K562 (cell line): Measurements from ENCODE around the gene DGAT2. TPM values are rescaled to one million over a fixed set of nuclear protein-coding genes. Genes with fewer than 3 reads are reported as not detected.

Experiments
- ATAC-seq: fragments of 200-7000 bp; cut with Tn5 transposase; 3 replicates; pipeline ENCODE4 v1.9.1; 2020; ENCODE audit warnings: moderate library complexity
- BruUV-seq: library from RNA; stranded (reverse); fragments of 400-500 nt; replicated peaks from 2 replicates; lab custom pipeline; 2021; lab: Mats Ljungman, UMichigan
- CTCF ChIA-PET: fragments of 300-600 bp; formaldehyde crosslinking; extraction: SDS; loops from one replicate; lab custom pipeline; 2021; ENCODE audit warnings: low intra/inter-chr PET ratio; lab: Yijun Ruan, JAX
- POLR2A ChIA-PET: fragments of 300-600, 350-650 bp; sonication (Branson Sonifier 250); formaldehyde crosslinking; extraction: SDS; loops from one replicate; lab custom pipeline; 2021; ENCODE audit warnings: antibody characterized with exemption, inconsistent platforms; lab: Yijun Ruan, JAX
- DNase-seq, 4 experiments: peaks; one replicate each; pipeline versions ENCODE4 v3.0.0 to v3.0.0-alpha.2; 2011 to 2018; ENCODE audit warnings: low spot score in 3 of 4, mixed read lengths in 3 of 4; ENCODE audit errors: extremely low read depth in 1 of 4
- FAIRE-seq: peaks from 2 replicates; lab custom pipeline; 2011; peaks lifted over from hg19 to GRCh38; lab: Jason Lieb, UNC
- H2AFZ ChIP-seq: 2 replicates; pipeline ENCODE4 v1.6.0; 2011; ENCODE audit warnings: low read depth, low read length, control low read depth, inconsistent platforms
- H3K27ac ChIP-seq: fragments of 200-600 bp; 3 replicates; pipeline ENCODE4 v1.8.0; 2011; ENCODE audit warnings: low read depth, mild to moderate bottlenecking, control low read depth, inconsistent platforms, low read length, moderate library complexity, mixed read lengths; ENCODE audit errors: extremely low read depth
- H3K27me3 ChIP-seq, 2 experiments: fragments of 300-600 bp in 1 of 2; 2 replicates in 1 of 2; 3 replicates in 1 of 2; pipeline versions ENCODE4 v1.6.0 to v1.8.0; 2011; ENCODE audit warnings: inconsistent platforms in 2 of 2, low read length in 2 of 2, mild to moderate bottlenecking in 1 of 2, mixed read lengths in 1 of 2, moderate library complexity in 1 of 2; ENCODE audit not compliant: control insufficient read depth in 2 of 2, insufficient read depth in 2 of 2
- H3K36me3 ChIP-seq: fragments of 300-600 bp; 3 replicates; pipeline ENCODE4 v1.8.0; 2011; ENCODE audit warnings: mild to moderate bottlenecking, low read length, inconsistent platforms; ENCODE audit not compliant: control insufficient read depth, insufficient read depth
- H3K4me1 ChIP-seq, 2 experiments: fragments of 200-600 bp in 1 of 2; replicated peaks in 1 of 2; 2 replicates in 1 of 2; 3 replicates in 1 of 2; pipeline versions ENCODE4 v1.5.1 to v1.8.0; 2011; ENCODE audit warnings: inconsistent platforms in 2 of 2, low read length in 2 of 2, mild to moderate bottlenecking in 1 of 2, mixed read lengths in 1 of 2, moderate library complexity in 1 of 2; ENCODE audit not compliant: control insufficient read depth in 2 of 2, insufficient read depth in 2 of 2
- H3K4me2 ChIP-seq: 2 replicates; pipeline ENCODE4 v1.6.1; 2011; ENCODE audit warnings: low read length, control low read depth, inconsistent platforms, mixed read lengths; ENCODE audit not compliant: insufficient read depth
- H3K4me3 ChIP-seq: fragments of 200-600 bp; sonication (generic), shearing (Covaris generic); 2 replicates; pipeline ENCODE4 v1.5.1; 2016; ENCODE audit warnings: control low read depth, inconsistent platforms
- H3K79me2 ChIP-seq: fragments of 200-600 bp; 3 replicates; pipeline ENCODE4 v1.8.0; 2011; ENCODE audit warnings: low read length, inconsistent platforms; ENCODE audit not compliant: control insufficient read depth, insufficient read depth
- H3K9ac ChIP-seq, 2 experiments: 2 replicates each; pipeline versions ENCODE4 v1.6.0 to v1.6.1; 2011; ENCODE audit warnings: low read depth in 2 of 2, low read length in 2 of 2, control low read depth in 1 of 2, inconsistent platforms in 1 of 2, mild to moderate bottlenecking in 1 of 2, mixed read lengths in 1 of 2; ENCODE audit not compliant: insufficient read depth in 1 of 2
- H3K9me1 ChIP-seq: one replicate; pipeline ENCODE4 v1.6.0; 2011; ENCODE audit warnings: inconsistent platforms, mild to moderate bottlenecking, low read length, moderate library complexity; ENCODE audit not compliant: control insufficient read depth, insufficient read depth
- H3K9me3 ChIP-seq: replicated peaks from 2 replicates; pipeline ENCODE4 v1.5.1; 2011; ENCODE audit warnings: low read depth, low read length, inconsistent platforms; ENCODE audit not compliant: control insufficient read depth, insufficient read depth
- H4K20me1 ChIP-seq: replicated peaks from 2 replicates; pipeline ENCODE4 v1.6.1; 2011; ENCODE audit warnings: low read length, inconsistent platforms, mixed read lengths; ENCODE audit not compliant: control insufficient read depth, insufficient read depth
- ELF4 ChIP-seq: fragments of 450-650 bp; formaldehyde crosslinking; IDR thresholded peaks from 2 replicates; pipeline ENCODE4 v1.4.0; 2022; ENCODE audit warnings: missing genetic modification characterization
- GTF3C2 ChIP-seq: IDR thresholded peaks from 3 replicates; pipeline ENCODE4 v1.6.1; 2011; ENCODE audit warnings: borderline replicate concordance, mild to moderate bottlenecking, moderate library complexity; ENCODE audit not compliant: insufficient read length; ENCODE audit errors: extremely low read depth
- KAT7 ChIP-seq: sonication (generic); formaldehyde crosslinking; IDR thresholded peaks from 2 replicates; pipeline ENCODE4 v1.8.0; 2022; ENCODE audit warnings: missing genetic modification reagents, mild to moderate bottlenecking, borderline replicate concordance
- LCOR ChIP-seq: sonication (generic); formaldehyde crosslinking; IDR thresholded peaks from 2 replicates; pipeline ENCODE4 v1.8.0; 2022; ENCODE audit warnings: mild to moderate bottlenecking, missing genetic modification reagents
- NR2F6 ChIP-seq: fragments of 450-650 bp; formaldehyde crosslinking; IDR thresholded peaks from 2 replicates; pipeline ENCODE4 v1.4.0; 2020; ENCODE audit warnings: mild to moderate bottlenecking
- PBX2 ChIP-seq, 2 experiments: IDR thresholded peaks in 1 of 2; conservative IDR thresholded peaks in 1 of 2; 2 replicates each; pipeline ENCODE4 v1.6.1; 2016; ENCODE audit warnings: low read depth in 2 of 2, mild to moderate bottlenecking in 1 of 2, missing compliant biosample characterization in 1 of 2, missing genetic modification characterization in 1 of 2, moderate library complexity in 1 of 2
- SNRNP70 ChIP-seq: fragments of 200-400 bp; formaldehyde crosslinking; optimal IDR thresholded peaks from 2 replicates; pipeline ENCODE3; 2017; ENCODE audit warnings: low read depth, low read length
- SOX6 ChIP-seq: fragments of 450-650 bp; IDR thresholded peaks from 2 replicates; pipeline ENCODE4 v1.6.1; 2014; ENCODE audit warnings: mild to moderate bottlenecking
- VEZF1 ChIP-seq: fragments of 200-800 bp; sonication (Bioruptor generic); IDR thresholded peaks from 2 replicates; pipeline ENCODE4 v1.6.1; 2017; ENCODE audit warnings: missing genetic modification characterization, missing compliant biosample characterization
- ZNF140 ChIP-seq: fragments of 250-450 bp; sonication (Bioruptor Pico); IDR thresholded peaks from 2 replicates; pipeline ENCODE4 v1.8.0; 2021; ENCODE audit warnings: moderate library complexity, mild to moderate bottlenecking, inconsistent platforms
- WGBS: fragments of 100-300 bp; shearing (Covaris generic); methylation state at CpG from one replicate; pipeline ENCODE4 v1.1.6; 2016; ENCODE audit warnings: low coverage, mixed read lengths; ENCODE audit not compliant: insufficient coverage; ENCODE audit errors: missing lambda C conversion rate; 5-methylcytosine and 5-hydroxymethylcytosine counted together
- in situ Hi-C: fragments of 300-500 bp; cut with MboI; formaldehyde crosslinking; loops from 4 replicates; pipeline ENCODE4 v1.15.0; 2018; ENCODE audit warnings: inconsistent platforms, mixed read lengths
- intact Hi-C: fragments of 100-400 bp; cut with micrococcal nuclease; formaldehyde crosslinking; loops from 2 replicates; pipeline ENCODE4 v1.14.2; 2022
- polyA plus RNA-seq, 8 experiments: library from polyadenylated mRNA; depleted of rRNA in 4 of 8; stranded (reverse) in 5 of 8; unstranded in 3 of 8; fragments of >200 nt; fragmentation: Nextera tagmentation in 2 of 8; fragmentation: Illumina TruSeq in 1 of 8; extraction: Ambion mirVana in 2 of 8; extraction: Trizol in 1 of 8; gene quantifications; 2 replicates each; pipeline versions ENCODE4 v1.2.1 to v1.2.3, GENCODE V29; 2011 to 2014; ENCODE audit warnings: inconsistent platforms in 1 of 8, missing spikeins in 1 of 8
- total RNA-seq, 7 experiments: library from RNA; depleted of rRNA in 6 of 7; stranded (reverse); fragments of >200 nt in 6 of 7; fragmentation: Illumina TruSeq in 2 of 7; extraction: Trizol in 2 of 7; gene quantifications; 2 replicates each; pipeline versions ENCODE4 v1.2.1 to v1.2.3, GENCODE V29; 2011 to 2021; ENCODE audit warnings: low replicate concordance in 1 of 7

Gene DGAT2
- total and polyA plus RNA-seq, 9 of the 15 experiments (the other 6 are each of a cell fraction or from before 2014, with no cell fraction given), result 0.68 to 2.8 (median 1.8) TPM

- Histone ChIP-seq H3K36me3 (no peaks in the 10 kb centered on the region), H3K79me2 (no peaks in the 10 kb centered on the region), H3K4me1 (peaks cover 0 to 6% of the 10 kb centered on the region in 2 experiments; a peak in 1 of 5 replicates), H4K20me1 (no peaks in the 10 kb centered on the region), H3K27me3 (no peaks in the 10 kb centered on the region), H3K9ac (no peak overlapping the region), H3K9me1 (no peaks in the 10 kb centered on the region), H2AFZ (no peak overlapping the region), H3K27ac (no peak overlapping the region), H3K4me2 (no peak overlapping the region), H3K4me3 (no peak overlapping the region), H3K9me3 (no peaks in the 10 kb centered on the region)
- FAIRE-seq, result no peak
- ChIA-PET POLR2A (interaction anchor here (0.8 to 1.8 kb wide), 2 partner anchors 10 to 16 kb away, joined by 3 to 9 read pairs; no protein-coding TSS in a partner anchor), CTCF (no interaction called here)
- intact Hi-C loops (no loop called here), in situ Hi-C loops (loop anchor here (10.0 kb wide), 1 partner anchor 339 kb away; no protein-coding TSS in a partner anchor)
- 15% methylated on average over 2 of the region's 2 CpGs for WGBS
- ATAC-seq, result no peak
- DNase-seq, result no peak
- no TSS peak for BruUV-seq
- TF ChIP-seq VEZF1 (CRISPR knock-in tag), result no peak
- no peak for TF ChIP-seq ELF4 (CRISPR knock-in tag)
- no peak for TF ChIP-seq PBX2 (CRISPR knock-in tag; IDR thresholded peaks at IDR 0.05; ENCODE audit: low read depth)
- no peak for TF ChIP-seq PBX2 (tag; conservative IDR thresholded peaks at IDR 0.05; ENCODE audit: low read depth)
- TF ChIP-seq LCOR (CRISPR knock-in tag), result no peak
- no peak for TF ChIP-seq SNRNP70
- no peak for TF ChIP-seq NR2F6
- no peak for TF ChIP-seq GTF3C2
- TF ChIP-seq KAT7 (CRISPR knock-in tag), result no peak
- TF ChIP-seq SOX6, result no peak
- TF ChIP-seq ZNF140 (CRISPR knock-in tag), result no peak
Measured at GRCh38 chr11:75784085-75784478, 15.5 kb downstream of the DGAT2 start.
